Hepatocyte (in vitro differentiated cells): Measurements from ENCODE around the gene HOXD11.
A peak's percentile ranks its signal among the peaks of the same experiment; 100 is the strongest.

ENCODE experiments used
- EZH2 ChIP-seq: fragments of 200-600 bp; sonication (generic); IDR thresholded peaks from 2 replicates; pipeline ENCODE4 v1.6.1; 2016; ENCODE audit warnings: antibody characterized with exemption, mild to moderate bottlenecking, borderline replicate concordance
- EZH2phosphoT487 ChIP-seq: fragments of 200-600 bp; sonication (generic); IDR thresholded peaks from one replicate; pipeline ENCODE4 v1.6.1; 2018; ENCODE audit warnings: antibody characterized with exemption, mild to moderate bottlenecking, low read depth, moderate library complexity; ENCODE audit not compliant: unreplicated experiment, severe bottlenecking
- TF ChIP-seq, protein P1 (sequence below): fragments of 200-600 bp; sonication (generic); IDR thresholded peaks from 2 replicates; pipeline ENCODE4 v1.5.1; 2016; ENCODE audit warnings: antibody characterized with exemption, mild to moderate bottlenecking; ENCODE audit not compliant: poor library complexity

DNA sequence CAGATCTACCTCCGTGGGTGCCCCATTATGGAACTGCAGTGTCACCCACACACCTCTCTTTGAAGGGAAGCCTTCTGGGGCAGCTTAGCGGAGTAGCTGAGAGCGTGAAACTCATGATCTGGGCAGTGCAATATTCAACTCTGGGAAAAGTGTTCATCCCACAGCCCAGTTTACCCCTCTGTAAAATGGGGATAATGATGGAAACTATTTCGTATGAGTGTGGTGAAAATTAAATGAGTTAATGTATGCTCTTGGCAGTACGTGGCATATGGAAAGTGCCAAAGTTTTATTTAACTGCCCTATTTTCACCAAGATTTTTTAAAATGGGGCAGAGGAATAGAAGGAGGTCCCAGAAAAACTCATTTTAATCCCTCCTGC, 34.8 kb upstream of the HOXD11 start:
- TF ChIP-seq EZH2phosphoT487 (peak; percentile 29), EZH2 (peak; percentile 1)
- TF ChIP-seq, protein P1, sequence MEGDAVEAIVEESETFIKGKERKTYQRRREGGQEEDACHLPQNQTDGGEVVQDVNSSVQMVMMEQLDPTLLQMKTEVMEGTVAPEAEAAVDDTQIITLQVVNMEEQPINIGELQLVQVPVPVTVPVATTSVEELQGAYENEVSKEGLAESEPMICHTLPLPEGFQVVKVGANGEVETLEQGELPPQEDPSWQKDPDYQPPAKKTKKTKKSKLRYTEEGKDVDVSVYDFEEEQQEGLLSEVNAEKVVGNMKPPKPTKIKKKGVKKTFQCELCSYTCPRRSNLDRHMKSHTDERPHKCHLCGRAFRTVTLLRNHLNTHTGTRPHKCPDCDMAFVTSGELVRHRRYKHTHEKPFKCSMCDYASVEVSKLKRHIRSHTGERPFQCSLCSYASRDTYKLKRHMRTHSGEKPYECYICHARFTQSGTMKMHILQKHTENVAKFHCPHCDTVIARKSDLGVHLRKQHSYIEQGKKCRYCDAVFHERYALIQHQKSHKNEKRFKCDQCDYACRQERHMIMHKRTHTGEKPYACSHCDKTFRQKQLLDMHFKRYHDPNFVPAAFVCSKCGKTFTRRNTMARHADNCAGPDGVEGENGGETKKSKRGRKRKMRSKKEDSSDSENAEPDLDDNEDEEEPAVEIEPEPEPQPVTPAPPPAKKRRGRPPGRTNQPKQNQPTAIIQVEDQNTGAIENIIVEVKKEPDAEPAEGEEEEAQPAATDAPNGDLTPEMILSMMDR = no peak
